GM10847 (cell line): ENCODE data around the gene GABRG3.

Experiments used
- POLR2A ChIP-seq: IDR thresholded peaks from 2 replicates; pipeline ENCODE4 v1.6.1; 2011; ENCODE audit not compliant: insufficient read length; ENCODE audit errors: extremely low read depth

Gene GABRG3

DNA sequence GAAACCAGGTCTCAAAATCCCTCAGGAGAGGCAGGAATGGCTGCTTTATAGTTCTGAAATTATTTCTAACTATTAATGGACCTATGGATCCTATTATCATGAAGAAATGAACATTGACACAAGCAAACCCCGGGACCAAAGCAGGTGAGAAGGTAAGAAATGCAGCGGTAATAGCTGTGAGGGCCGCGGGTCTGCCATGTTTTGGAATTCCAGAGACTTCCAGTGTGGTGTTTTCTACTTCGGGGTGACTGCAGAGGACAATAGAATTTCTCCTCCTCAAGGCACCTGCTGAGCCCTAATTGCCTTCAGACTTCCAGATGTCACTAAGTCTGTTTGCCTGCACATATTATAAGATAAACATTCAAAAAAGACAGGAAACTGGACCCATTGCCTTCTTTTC, 437.4 kb downstream of the GABRG3 start:
- TF ChIP-seq POLR2A, result no peak

DNA sequence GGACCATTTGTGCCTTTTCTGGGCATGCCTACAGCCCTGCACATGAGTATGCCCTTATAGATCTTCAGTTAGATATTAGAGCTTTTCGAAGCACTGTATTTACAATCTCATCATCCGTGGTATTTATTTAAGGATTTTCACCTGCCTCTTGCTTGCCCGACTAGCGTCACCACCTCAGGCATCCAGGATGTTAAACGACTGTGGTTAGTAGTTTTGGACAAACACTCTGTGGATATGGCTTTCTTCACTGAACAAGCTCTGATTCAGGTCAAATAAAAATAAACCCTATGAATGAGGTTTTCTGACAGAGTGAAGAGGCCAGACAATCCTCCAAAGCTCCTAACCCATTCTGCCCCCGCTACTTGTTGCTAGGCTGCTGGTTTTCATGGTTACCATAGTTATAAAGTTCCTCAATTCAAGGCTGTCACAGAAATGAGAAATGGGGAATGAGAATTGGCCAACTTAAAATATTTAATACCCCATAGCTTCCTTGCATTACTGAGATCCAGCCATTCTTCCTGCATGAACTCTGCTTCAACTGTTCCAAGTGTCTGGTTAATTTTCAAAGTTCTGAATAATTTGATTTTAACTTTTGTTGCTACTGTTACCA, 440.1 kb downstream of the GABRG3 start:
- no peak for TF ChIP-seq POLR2A

GRCh38 chr15:27412415-27412814, 441.4 kb downstream of the GABRG3 start:
- TF ChIP-seq POLR2A, result no peak

DNA sequence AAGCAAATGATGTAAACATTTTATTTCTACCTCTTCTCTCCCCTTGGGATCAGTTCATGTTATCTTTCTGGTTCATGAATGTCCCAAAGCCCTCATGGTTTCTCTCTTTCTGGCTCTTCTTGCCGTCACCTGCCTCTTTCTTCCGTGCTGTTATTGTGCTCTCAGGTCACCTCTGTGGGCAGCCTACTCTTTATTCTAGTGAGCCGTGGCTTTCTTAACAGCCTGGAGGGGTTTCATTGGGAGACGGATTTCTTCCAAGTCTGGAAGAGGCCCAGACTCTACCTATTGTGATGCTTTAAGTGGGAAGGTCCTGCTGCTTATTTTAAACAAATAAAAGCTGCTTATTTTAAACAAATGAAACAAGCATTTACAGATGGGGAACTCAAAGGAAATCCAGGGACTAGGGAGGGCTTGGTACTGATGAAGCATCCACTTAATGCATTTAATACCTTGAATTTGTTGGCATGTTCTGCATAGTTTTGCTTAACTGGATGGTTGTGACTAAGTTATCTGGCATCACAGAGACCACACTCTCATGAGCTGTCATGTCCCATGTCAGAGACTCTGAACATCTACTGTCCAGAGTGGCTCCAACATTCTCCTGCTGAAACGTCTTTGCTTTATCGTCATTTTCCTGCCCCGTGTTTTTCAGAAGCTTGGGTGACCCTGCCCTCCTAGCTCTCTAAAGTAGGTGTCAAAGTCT, 443.3 kb downstream of the GABRG3 start:
- no peak for TF ChIP-seq POLR2A

- no peak for TF ChIP-seq POLR2A
These were observed 447.7 kb downstream of the GABRG3 start for GRCh38 chr15:27418726-27419125.

- no peak for TF ChIP-seq POLR2A
These were observed 452.0 kb downstream of the GABRG3 start for GRCh38 chr15:27422997-27423396.

- no peak for TF ChIP-seq POLR2A
These were observed 455.8 kb downstream of the GABRG3 start for GRCh38 chr15:27426805-27427204.

GRCh38 chr15:27427276-27427675, 456.3 kb downstream of the GABRG3 start:
- no peak for TF ChIP-seq POLR2A

GRCh38 chr15:27428151-27428550, 457.2 kb downstream of the GABRG3 start:
- TF ChIP-seq POLR2A, result no peak

- no peak for TF ChIP-seq POLR2A
These were observed 458.6 kb downstream of the GABRG3 start for GRCh38 chr15:27429577-27429976.

GRCh38 chr15:27433604-27434003, 462.6 kb downstream of the GABRG3 start:
- TF ChIP-seq POLR2A, result no peak

DNA sequence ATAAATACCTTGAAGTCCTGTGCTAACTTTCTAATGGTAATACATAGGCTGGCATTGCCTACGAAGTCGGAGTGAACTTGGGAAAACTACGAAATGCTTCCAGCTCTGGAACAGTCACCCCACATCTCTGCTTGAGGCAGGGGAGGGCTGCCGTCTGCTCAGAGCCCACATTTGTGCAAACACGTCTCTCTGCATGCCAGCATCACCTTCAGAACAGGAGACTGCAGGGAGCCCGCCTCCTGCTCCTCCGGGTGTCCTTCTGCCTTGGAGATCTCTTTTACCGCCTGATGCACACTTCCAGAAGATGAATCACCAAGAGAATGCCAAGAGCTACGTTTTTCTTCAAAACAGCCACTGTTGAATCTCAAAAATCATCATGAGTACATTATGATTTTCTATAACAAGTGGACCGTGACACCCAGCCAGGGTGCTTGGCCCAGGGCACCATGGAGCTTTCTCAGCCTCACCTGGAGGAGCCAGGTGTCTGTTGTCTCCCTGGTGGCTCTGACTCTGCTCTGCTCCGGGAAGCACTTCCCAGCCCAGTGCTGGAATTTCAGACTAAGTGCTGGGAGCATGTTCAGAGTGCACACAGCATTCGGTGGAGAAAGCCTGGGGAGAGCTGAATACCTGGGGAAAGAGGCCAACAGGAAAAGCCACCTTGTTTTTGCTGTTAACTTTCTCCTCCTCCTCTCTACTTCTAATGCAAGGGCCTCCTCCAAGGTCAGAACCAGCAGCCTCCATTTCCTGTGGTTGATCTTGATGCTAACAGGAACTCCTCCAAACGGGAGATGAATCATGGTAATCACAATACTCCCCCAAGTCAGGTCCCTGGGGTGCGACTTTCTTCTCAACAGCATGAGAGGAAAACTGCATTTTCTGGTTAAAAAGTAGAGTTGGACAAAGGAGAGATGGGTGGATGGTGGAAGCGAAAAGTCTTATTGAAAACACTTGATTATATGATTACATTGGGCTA, 467.7 kb downstream of the GABRG3 start:
- TF ChIP-seq POLR2A, result no peak

GRCh38 chr15:27441120-27441519, 470.1 kb downstream of the GABRG3 start:
- TF ChIP-seq POLR2A, result no peak

DNA sequence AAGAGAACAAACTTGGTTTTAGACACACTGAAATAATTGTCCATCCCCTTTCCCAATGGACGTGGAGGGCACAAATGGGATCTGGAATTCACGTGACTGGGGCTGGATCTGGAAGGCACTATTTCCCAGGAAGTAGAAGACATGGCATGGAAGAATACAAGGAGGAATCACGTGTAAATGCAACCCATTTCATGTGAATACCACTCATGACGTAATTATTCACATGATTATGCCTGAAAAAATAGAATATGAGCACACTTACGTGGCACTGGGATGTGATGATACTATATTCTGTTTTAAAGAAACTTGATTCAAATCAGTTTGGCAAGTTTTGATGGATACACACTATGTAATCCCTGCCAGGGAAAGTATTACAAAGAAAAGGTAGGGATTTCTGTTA, 477.3 kb downstream of the GABRG3 start:
- no peak for TF ChIP-seq POLR2A

DNA sequence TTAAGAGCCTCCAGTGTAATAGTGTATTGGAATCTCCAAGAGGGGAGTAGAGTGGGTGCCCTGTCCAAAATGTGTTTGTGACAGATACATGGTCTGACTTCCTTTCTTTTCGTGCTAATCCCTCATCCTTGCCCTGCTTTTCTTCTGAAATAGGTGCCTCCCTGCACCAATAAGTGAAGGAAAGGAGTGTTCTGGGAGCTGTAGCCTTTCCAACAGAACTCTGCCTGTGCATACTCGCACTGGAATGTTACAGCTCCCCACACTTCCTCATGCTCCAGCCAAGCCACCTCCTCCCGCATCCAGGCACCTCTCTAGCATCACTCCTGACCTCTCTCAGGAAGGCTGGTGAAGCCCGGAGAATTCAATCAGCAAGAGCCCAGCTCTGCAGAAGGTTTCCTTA, 478.0 kb downstream of the GABRG3 start:
- TF ChIP-seq POLR2A, result no peak

DNA sequence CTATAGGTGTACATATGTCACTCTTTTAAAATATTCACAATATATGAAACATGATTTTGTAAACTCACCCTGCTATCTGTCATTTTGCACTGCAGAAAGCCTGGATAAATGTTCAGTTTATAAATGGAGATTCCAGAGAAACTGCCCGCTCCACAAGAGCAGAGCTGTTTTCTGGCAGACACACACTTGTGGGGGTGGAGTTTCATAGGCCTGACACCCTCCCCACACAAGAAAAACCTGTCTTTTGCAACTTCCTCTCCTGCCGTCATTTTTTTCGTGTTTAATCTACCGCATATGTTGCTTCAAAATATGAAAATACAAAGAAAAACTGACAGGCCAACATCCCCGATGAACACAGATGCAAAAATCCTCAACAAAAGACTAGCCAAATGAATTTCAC, 479.0 kb downstream of the GABRG3 start:
- no peak for TF ChIP-seq POLR2A

DNA sequence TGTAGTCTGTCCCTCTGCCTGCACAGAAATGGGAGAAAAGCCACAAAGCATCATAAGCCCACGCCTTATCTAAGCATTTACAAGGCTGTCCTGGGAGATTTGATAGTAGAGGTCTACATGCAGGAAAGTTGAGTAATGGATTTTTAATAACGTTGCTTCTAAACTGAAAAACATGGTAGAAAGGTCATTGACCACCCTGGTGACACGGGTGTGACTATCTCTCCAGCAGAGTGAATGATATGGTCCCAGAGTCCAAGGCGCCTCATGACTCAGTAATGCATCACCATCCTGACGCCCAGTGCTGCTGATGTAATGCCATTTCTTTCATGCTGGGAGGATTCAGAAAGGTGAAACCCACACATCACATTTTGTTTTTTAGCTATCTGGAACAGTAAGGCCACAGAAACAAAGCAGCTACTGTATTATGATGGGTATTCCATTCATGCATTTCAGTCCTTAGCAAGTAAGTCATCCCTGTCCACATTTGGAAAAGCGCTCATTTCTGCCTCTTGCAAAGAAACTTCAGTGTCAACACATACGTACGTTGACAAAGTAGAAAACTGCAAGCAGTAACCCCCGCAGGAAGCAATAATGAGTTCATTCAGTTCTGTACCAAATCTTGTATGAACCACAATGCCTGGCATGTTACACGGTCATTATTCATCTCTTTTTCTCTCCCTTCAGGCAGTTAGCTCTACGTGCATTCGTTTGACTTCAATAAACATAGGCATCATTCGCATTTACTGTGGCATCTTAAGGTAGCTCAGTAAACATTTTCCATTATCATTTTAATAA, 483.5 kb downstream of the GABRG3 start:
- TF ChIP-seq POLR2A, result no peak
